ENCODE results near the gene SNX11.

SNX11 gene

GRCh38 chr17:48100591-48101011 lies 7.0 kb upstream of the SNX11 start:
- DNase-seq: peak; percentile 78

DNA sequence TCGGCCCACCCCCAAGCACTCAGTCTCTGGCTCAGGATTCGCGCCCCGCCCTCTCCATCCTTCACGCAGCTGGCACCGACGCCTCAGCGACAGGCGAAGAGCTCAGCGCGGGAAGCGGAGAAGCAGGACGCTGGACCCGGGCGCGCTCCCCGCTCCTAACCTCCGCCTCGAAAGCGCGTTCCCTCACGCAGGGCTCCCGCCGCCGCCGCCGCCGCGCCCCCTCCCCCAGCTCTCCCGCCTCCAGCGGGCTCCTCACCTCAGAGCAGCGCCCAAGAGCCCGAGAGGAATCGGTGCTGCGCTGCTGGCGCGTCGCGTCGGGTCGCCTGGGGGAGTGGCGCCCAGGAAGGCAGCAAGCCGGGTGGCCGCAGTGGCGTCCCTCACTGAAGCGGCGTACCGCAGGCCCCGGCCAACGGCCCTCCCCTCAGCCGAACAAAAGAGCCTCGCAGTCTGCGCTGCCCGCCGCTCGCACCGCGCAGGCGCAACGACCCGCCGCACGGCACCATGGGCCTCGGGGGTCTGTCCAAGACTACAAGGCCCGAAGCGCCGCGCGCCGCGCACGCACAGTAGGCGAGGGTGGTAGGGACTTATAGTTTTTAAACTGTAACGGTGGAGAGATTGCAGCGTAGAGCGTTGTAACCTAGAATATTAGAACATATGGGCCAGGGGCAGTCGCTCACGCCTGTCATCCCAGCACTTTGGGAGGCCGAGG lies 6.4 kb upstream of the SNX11 start, which contains the start of gene CBX1:
Gene CBX1, minus strand, starts transcription at position 467 of the 709 bp plus-strand sequence. CDS start 24,474 bp downstream, outside the sequence.
- DNase-seq: peak; percentile 98

- DNase-seq: no peak
These were observed 5.4 kb upstream of the SNX11 start for GRCh38 chr17:48102043-48102750.

GRCh38 chr17:48102798-48103715 lies 4.5 kb upstream of the SNX11 start:
- no peak for DNase-seq

DNA sequence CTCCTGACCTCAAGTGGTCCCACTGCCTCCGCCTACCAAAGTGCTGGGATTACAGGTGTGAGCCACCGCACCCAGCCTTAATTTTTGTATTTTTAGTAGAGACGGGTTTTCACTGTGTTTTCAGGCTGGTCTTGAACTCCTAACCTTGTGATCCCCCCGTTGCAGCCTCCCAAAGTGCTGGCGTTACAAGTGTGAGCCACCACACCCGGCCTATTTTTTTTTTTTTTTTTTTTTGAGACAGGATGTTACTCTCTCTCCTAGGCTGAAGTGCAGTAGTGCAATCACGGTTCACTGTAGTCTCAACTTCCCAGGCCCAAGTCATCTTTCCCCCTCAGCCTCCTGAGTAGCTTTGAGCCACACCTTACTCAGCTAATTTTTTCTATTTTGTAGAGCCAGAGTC lies 3.1 kb upstream of the SNX11 start:
- no peak for DNase-seq

GRCh38 chr17:48106802-48107136 lies 797 bp upstream of the SNX11 start:
- no peak for DNase-seq

GRCh38 chr17:48110761-48111160 lies 3.2 kb downstream of the SNX11 start:
- no peak for DNase-seq

DNA sequence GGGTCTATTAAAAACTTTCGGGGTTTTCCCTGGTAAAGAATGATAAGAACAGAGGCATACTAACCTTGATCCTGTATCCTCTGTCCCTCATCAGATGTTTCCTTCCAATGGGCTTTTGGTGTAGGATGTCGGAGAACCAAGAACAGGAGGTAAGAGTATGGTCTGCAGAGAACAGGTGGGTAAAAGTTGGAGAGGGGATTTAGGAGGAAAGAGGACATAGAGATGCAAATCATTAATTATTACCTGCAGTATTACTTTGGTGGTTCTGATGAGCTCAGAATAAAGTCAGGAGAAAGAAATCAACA lies 4.3 kb downstream of the SNX11 start:
- no peak for DNase-seq

DNA sequence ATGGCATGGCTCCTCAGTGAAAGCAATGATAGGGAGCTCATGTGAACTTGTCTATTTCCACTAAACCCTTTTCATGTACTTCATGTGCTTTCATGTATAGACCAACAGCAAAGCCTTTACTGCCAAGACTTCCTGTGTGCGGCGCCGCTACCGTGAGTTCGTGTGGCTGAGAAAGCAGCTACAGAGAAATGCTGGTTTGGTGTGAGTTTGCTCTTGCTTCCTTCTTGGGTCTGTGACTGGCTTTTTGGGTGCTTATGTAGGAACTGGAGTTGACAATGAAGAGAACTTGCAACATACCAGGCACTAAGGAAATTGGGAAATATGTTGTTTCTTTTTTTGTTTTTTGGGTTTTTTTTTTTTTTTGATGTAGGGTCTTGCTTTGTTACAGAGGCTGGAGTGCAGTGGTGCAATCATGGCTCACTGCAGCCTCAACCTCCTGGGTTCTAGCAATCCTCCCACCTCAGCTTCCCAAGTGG lies 5.7 kb downstream of the SNX11 start:
- no peak for DNase-seq

- DNase-seq: no peak
These were observed 14.5 kb downstream of the SNX11 start for GRCh38 chr17:48121923-48122664.

DNA sequence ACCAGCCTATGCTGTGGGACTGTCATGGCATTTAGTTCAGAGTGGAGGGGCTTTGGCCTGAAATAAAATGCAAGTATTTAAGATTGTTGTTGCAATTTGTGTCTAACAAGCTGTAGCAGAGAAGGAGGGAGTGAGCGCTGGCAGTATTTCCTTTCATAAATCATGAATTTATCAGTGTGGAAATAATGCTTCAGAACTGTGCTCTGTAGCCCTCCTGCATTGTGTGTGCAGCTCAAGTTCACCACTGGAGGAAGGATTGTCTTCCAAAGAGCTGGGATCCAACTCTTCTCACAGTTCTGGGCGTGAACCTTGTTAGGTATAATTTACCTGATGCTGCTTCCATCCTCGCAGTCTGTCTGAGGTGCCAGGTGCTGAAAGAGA lies 15.1 kb downstream of the SNX11 start:
- no peak for DNase-seq

DNA sequence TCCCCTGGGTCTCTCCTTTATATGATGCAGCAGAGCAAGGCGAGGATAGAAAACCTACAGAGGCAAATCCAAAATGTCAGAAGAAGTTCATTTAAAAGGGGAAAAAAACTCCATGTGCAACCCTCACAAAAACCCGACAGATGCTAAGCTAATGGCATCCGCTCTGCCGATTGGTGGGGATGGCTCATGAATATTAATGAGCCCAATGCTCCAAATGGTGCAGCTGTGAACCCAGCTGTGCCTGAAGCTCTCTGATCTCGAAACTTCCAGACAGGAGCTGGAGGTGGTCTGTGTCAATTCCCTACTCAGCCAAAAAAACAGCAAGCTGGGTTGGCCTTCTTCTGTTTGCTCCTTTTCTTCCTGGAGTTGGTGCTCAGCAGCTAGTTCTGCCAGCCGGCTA lies 15.5 kb downstream of the SNX11 start:
- no peak for DNase-seq

DNA sequence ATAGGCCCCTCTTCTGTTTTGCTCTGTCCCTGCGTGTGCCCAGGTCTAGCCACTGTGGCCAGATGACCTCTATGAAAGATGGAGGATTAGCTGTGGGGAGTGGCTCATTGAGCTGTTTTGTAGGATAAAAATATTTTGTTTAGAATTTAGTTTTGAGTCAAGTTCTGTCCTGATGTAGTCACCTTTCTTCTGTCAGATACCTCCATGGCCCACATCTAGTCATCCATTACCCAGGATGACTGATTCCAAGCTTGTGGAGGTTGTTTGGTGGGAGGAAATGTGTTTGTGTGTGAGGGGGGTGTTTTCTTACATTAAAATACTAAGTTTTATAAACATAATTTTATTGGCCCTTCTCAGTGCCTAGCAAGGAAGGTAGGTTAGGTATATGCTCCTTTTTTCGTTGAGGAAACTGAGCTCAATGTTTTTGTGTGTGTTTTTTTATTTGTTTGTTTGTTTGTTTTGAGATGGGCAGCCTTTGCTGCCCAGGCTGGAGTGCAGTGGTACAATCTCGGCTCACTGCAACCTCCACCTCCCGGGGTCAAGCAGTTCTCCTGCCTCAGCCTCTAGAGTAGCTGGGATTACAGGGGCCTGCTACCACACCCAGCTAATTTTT lies 16.3 kb downstream of the SNX11 start:
- DNase-seq: no peak

DNA sequence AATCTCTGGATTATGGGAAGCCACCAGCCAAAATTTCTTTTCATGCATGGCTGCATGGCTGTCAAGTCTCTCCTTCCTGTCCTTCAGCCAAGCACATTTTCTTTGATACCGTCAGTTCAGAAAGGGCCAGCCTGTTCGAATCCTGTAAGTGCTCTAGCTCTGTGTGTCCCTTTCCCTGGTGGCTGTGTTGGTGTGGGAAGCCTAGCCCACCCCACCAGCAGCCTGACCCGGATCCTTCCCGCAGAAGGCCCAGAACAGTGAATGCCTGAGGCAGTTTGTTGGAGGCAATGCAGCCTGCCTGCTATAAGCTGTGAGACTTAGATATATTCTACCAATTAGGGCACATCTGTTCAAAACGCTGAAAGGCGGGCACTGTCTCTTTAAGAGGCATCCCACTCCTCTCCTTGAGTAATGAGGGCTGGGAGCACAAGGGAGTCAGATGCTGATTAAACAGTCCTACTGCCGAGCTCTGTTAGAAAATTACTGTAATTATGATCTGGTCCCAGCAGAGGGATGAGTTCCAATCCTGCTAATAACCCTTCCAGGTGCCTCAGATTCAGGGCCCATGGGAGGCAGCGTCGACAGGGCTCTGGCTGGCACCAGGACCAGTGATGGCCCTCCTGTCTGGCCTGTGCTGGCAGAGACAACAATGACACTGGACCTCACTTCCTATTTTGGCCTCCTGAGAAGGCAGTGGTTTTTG lies 18.4 kb downstream of the SNX11 start:
- no peak for DNase-seq

DNA sequence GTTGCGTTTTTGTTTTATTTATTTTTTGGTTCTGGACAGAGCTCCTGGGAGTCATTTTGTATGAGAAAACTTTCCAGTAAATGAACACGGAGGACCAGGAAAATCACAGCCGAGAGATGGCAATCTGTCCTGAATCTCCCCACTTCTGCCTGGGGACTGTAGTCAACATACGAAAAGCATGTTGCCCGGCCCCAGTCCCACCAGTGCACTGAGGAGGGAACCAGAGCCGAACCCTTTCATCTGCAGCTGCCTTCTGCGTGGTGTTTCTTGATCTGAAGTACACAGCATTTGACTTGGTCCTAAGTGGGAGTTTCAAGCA lies 18.9 kb downstream of the SNX11 start:
- no peak for DNase-seq

DNA sequence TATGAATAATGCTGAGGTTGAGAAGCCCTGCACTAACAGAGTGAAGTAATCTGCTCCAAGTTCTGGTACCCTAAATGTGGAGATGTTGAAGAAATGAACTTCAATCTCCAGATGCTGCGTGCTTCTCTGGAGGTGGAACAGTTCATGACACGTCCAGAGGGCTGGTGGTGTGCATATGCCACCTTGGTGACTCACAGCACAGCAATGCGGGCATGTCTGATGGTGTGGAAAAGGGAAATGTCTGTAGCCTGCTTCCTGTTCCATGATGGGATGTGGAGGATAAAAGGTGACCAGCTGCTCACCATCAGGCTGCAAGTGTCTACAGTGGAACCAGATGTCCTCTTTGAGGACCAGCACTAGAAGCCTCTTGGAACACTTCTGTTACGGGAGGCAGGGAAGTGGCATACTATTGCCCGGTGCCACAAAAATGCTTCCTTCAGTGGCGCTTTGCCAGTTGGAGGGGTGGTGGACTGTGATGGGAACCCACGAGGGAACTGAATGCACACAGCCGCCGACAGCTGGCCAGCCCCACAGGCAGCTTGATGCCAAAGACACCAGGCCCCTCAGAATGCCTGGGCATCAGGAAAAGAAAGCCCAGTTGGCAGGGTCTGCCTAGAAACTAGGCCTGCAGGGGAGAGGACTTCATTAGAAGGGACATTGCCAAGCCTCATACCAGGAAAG lies 19.9 kb downstream of the SNX11 start:
- no peak for DNase-seq

- DNase-seq: no peak
These were observed 20.8 kb downstream of the SNX11 start for GRCh38 chr17:48128400-48128799.

DNA sequence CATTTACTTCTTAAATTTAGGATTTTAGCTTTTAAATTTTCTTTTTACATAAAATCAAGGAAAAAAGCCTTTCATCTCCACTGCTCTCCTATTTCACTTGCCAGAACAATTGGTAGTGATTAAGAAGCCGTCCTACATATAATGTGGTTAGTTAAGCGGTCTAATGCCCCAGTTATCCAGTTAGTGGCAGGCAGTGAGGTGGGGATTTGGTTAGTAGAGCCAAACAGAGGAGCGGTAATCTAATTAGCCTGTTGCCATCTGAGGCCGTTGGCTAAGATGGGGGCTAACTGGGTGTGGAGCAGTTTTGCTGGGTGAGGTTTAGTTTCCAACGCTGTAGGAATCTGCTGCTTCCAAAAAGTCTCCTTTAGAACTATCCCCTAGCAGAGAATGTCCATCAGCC lies 22.4 kb downstream of the SNX11 start:
- DNase-seq: no peak

- peak; percentile 61 for DNase-seq
These were observed 23.8 kb downstream of the SNX11 start for GRCh38 chr17:48131216-48131824.

DNA sequence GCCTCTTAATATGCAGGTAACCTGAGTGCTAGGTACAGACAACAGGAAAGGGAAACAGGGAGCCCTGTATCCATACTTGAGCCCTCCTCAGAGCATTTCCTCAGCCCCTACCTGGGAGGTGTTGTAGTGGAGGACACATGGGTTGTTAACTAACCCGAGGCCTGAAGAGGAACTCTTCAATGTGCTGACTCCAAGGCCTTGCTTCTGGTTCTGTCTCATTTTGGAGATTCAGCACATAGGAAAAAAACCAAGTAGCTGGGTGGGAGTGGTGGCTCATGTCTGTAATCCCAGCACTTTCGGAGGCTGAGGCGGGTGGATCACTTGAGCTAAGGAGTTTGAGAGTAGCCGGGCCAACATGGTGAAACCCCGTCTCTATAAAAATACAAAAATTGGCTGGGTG lies 24.8 kb downstream of the SNX11 start:
- DNase-seq: no peak

GRCh38 chr17:48134912-48135480 lies 27.4 kb downstream of the SNX11 start:
- no peak for DNase-seq
